NCI-H345 treated with DMSO at 0.1 percent for 48 hours (cell line): Measurements from ENCODE around the gene RNF150.

ENCODE experiments used
- DNase-seq: peaks from one replicate; lab custom pipeline; 2025; ENCODE audit not compliant: unreplicated experiment; lab: John Stamatoyannopoulos, UW

RNF150 gene

DNA sequence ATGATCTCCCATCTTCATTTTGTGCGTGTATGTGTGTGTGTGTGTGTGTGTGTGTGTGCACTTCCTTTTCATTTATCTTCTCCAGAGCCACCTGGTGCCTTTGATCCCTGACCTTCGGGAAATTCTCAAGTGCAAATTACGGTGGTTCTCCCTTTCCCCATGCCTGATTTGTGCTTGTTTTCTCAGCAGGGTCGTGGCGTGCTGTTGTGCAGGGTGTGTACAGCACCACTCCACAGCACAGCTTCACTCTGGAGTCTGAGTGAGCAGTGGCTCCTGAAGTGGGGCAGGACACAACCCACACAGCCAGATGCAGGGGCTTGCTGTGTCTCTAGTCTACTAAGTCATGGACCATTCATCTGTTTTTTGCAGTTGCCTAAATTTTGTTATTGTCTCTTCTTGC lies 262.8 kb downstream of the RNF150 start:
- no peak for DNase-seq

DNA sequence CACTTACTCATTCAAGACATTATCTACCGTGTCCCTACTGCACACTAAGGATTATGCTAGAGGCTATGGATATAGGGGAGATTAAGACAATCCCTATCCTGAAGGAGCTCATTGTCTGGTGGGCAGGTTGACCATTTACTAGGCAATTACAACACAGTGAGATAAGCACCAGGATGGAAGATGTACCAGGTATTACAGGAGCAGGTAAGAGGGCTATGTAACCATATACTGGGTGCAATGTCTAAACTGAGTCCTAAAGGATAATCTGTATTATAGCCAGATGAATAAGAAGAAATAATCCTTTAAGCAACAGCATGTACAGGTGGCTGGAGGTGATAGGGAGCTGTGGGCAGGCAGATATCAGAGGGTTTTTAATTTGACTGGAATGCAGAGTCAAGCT lies 263.8 kb downstream of the RNF150 start:
- DNase-seq, result no peak

DNA sequence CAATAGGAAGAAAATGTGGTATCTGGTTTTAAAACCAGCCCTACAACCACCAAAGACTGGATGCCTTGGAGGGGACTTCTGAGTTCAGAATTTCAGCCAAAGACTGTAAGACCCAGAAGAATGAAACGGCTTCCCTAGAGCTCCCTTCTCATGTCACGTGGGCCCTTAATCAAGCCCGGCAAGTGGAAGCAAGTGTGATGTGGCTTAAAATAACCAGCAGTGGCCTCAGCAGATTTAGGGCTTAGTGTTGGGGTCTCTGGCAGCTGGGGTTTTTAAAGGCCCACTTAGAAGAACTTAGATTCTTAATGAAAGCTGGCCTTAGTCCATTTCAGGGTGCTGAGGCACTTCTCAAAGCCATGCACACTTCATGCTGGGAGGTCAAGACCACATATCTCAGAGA lies 265.9 kb downstream of the RNF150 start:
- DNase-seq, result no peak

DNA sequence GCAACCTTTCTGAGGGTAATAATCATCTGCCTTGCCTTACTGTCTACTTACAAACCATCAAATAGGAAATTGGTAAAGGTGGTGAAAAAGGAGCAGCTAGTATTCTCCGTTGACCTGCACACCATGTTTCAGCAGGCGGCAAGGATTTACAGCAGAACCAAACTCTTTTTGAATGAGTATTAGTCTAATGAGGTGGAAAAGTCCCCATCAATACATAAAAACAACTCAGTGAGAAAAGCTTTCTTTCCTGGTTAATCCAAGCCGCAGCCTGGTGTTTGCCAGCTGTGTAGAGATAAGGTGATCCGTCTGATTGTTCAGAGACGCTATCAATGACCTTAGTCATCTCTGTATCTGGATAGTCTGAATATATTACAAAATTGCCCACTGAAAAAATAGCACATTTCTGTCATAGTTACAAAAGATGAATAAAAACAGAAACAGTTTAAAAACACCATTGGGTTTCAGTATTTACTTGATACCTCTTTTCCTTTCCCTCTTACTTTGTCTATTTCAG lies 266.7 kb downstream of the RNF150 start:
- DNase-seq, result no peak

DNA sequence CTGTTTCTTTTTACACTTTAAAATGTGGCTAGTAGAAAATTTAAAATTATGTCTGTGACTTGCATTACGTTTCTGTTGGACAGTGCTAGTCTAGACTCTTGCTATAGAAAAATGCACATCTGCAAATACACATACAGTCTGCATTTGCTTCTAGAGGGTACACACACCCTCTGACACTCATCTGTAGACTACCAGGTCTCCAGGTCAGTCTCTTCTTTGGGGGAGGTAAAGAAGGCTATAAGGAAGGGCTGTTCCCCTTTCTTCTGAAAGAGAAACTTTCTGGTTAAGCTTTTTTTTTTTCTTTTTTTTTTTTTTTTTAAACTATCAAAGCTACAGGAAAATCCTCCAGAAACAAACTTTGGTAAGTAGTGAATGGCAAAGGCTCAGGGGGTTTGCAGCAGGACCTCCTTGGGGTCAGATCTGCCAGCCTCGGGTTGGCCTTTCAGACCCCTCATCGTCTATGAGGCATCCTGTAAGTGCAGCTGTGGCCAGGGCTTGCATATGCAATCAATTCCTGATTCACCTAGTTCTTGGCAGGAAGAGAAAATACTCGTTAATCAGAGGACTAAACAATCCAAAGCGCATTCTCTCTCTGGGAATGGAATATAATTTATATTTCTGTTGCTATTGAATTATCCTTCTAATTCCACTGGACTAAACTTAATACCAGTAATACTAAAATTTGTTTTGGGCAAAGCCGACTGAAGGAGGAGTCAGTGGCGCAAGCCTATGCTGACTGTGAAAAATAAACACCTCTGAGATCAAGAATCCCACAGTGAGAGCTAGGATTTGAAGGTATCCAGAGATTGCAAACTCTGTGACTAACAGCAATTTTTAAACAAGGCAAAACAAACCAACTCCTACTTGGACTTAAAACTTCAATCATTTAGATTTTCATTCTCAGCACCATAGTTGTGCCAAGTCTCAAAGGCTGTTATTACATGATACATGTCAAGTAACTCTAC lies 267.7 kb downstream of the RNF150 start:
- no peak for DNase-seq

DNA sequence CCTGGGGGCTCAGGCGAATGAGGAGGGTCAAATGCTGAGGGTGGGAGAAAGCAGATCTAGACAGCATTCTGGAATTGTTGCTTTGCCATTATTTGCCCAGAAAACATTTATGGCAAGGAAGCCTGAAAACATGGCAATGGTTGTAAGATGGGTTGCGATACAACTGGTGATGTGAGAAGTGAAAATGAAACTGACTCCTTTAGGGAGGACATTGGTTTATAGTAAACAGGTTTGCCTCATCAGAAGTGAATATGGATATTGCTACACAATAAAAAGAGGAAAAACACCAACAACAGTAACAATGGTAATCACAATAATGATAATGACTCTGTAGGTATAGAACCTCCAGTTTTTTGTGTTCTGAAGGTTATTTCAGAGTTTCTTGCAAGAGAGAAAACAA lies 270.1 kb downstream of the RNF150 start:
- no peak for DNase-seq

DNA sequence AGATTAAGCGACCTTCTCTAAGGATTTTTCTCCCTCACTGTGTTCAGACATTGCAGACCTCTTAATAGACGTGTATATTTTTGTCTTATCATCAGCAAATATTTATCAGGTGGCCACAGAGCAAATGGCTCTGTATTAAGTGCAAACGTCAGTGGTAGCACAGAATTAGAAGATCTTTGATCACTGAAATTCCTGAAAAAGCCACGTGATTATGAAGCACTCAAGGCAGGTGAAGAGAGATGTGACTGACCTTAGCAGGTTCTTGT lies 271.2 kb downstream of the RNF150 start:
- DNase-seq, result no peak

DNA sequence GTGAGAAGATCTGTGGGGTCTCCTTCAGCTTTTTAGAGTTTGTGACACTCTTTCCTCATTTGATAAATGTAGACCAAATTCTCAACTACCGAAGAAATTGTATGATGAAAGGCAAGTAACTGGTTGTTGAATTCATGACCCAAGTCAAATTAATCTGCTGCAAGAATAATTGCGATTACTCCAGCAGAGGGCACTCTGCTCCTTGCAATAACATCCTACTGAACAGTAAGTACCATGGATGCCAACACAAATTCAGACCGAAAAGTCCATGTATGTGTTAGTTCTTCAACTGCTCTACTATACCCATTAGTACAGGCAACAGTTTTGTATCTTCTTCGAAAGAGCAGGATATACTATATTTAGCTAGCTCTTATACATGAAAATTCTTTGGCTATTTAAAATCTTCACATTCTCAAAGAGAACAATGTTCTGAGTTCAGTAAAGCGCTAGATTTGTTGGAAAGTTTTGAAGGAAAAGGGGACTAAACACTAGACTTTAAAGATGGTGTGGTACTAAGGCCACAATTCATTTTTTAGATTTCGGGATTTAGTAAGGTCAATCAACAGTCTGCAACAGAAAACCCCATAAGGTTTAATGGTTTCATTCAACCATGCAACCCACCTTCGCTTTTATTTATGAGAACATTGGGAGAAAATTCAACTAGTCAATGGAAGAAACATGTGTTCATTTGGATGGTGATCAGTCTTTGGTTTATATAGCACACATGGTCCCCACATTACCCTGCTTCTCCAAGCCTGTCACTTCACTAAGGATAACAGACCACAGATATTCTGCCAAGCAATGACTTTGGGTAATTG lies 271.7 kb downstream of the RNF150 start:
- peak; percentile 37 for DNase-seq

DNA sequence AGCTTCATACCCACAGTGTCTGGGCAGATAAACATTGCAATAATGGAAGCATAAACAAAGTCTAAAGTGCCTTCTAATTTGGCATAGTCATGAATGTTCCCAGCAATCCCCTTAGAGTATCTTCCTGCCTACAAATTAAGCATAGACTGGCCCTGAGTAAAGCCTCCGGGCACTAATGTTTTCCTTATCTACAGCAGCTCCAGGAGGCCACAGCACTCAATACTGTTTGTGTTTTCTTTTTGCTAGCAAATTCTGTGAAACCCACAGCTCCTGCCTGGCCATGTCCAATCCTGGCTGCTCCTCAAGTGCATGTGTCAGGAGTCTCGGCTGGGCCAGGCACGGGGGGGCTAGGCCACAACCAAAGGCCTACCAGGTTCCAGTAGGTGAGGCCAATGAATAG lies 274.4 kb downstream of the RNF150 start:
- no peak for DNase-seq

DNA sequence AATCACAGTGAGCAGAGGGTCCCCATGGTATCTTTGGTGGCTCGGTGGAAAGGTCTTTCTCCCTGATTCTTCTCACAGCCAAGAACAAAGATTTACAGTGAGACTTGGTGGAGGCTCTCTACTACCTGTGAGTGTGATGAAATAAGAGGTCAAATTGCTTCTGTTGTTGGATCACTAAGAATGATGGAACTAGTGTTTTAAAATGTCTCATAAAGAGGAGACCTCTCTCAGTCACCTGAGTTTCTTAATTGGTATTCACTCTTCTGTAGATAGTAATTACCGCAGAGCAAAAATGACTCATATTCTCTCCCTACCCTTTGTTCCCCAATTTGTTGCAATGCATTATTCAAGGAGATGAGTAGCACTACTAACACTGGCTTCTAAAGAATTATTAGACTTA lies 276.2 kb downstream of the RNF150 start:
- no peak for DNase-seq

DNA sequence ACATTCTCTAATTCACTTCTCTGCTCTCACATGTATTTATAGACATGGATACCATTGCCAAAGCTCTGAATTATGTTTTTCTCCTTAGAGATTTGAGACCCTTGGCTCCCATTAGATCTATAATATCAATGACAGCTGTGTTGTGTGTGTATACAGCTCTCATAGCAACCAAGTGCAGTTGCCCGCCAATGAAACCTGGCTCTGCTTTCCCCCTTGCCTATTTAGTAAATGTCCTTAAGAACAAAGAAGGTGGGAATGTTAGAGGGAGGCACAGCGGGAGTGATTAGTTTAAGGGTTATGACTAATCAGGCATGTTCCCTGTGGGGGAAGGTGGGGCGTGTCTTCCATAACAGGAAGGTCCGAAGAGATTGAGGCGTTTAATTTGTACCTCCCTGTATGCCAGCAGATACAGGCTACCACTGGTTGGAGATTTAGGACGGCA lies 276.6 kb downstream of the RNF150 start:
- no peak for DNase-seq

DNA sequence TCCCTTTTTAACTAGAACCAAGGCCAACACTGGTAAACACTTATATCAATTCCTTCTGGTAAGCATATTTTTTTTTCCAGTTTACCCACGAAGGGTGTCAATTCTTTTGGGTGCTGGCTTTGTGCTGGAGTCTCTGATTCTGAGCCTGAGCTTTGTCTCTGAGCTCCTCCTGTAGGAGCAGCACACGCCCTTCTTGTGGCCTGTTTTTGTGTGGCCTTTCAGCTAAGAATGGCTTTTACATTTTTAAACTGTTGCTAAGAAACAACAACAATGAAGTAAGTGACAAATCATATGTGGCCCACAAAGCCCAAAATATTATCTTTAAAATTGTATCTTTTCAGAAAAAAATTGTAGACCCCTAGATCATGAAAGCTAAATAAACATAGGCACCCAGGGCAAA lies 279.1 kb downstream of the RNF150 start:
- DNase-seq, result no peak

DNA sequence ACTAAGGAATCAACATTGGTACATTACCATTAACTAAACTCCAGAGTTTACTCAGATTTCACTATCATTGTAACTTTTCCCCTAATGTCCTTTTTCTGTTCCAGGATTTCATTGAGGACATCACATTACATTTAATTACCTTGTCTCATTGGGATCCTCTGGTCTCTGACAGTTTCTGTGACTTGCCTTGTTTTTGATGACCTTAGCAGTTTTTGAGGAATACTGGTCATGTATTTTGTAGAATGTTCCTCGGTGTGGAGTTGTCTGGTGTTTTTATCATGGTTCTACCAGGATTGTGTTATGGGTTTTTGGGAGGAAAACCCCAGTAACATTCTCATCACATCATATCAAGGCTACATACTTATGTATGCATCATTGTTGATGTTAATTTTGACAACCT lies 281.5 kb downstream of the RNF150 start:
- DNase-seq, result no peak

DNA sequence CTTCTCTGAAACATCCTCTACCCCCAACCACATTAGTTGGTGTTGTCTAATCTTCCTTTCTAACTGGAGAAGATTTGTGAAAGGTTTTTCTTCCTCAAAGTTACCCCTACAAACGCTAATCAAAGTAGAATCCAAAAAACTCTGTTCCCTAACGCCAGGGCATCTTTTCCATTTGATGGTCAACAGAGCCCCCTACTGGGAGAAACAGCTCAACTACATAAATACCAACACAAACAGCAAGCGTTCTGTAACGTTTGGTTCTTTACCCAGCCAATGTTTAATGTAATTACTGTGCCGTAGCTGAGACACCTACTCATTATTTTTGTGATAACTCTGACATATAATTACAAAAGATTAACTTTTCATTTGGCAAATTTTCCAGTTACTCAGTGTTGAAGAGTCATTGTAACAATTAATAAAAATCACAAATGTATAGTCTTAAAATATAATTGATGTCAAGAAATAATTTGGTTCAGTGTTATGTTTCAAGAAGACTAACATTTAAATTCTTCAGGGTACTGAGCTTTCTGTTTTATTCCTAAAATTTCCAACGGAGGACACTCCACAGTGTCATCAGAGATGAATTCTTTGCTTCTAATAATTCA lies 282.1 kb downstream of the RNF150 start:
- DNase-seq, result peak; percentile 21

DNA sequence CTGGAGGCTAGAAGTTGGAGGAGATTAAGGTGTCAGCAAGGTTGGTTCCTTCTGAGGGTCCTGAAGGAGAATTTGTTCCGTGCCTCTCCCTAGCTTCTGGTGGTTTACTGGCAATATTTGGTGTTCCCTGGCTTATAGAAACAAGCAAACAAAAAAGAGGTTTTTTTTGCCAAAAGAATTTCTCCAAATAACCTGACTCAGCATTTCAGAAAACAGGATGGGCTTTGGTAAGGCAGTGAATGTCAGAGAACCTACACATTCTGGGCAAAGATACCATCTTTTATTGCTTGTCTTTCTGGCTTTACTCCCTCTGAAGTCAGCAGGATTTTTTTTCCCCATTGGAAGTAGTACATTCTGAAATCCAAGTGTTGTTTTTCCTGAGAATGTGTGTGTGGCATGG lies 283.7 kb downstream of the RNF150 start:
- DNase-seq, result no peak

DNA sequence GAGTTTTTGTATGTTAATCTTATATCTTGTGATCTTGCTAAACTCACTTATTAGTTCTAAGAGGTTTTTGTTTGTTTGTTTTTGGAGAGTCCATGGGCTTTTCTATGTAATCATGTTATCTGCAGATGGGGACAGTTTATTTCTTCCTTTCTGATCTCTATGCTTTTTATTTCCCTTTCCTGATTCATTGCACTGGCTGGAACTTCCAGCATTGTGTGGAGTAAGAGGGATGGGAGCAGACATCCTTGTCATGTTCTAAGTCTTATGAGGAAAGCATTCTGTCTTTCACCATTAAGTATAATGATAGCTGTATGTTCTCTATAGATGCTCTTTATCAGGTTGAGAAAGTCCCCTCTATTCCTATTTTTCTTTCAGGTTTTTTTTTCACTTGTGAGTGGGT lies 286.5 kb downstream of the RNF150 start:
- DNase-seq, result no peak

DNA sequence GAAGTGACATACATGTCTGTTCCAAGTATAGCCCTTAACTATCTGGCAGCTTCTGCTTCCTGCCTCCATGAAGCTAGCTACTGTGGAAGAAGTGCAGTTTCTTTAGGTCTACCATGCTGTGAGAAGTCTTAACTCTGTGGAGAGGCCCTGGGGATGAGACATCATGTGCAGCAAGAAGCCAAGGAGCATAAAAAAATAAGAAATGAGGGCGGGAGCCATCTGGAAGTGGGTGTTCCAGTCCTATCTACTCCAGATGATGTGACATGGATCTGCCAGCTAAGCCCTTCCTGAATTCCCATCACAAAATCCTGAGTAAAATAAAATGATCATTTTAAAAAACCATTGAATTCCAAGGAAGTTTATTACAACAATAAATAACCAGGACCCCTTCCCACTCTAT lies 289.2 kb downstream of the RNF150 start:
- DNase-seq, result no peak

DNA sequence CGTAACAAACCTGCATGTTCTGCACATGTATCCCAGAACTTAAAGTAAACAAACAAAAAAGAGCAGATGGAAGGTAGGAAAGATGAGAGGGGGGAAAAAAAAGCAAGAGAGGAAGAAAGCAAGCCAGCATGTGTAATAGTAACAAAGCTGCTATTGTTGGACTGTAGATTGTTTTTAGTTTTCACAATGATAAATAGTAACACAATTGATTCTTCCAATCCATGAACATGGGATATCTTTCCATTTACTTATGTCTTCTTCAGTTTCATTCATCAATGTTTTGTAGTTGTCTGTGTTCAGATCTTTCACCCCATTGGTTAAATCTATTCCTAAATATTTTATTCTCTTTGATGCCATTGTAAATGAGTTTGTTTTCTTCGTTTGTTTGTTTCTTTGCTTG lies 292.1 kb downstream of the RNF150 start:
- no peak for DNase-seq

DNA sequence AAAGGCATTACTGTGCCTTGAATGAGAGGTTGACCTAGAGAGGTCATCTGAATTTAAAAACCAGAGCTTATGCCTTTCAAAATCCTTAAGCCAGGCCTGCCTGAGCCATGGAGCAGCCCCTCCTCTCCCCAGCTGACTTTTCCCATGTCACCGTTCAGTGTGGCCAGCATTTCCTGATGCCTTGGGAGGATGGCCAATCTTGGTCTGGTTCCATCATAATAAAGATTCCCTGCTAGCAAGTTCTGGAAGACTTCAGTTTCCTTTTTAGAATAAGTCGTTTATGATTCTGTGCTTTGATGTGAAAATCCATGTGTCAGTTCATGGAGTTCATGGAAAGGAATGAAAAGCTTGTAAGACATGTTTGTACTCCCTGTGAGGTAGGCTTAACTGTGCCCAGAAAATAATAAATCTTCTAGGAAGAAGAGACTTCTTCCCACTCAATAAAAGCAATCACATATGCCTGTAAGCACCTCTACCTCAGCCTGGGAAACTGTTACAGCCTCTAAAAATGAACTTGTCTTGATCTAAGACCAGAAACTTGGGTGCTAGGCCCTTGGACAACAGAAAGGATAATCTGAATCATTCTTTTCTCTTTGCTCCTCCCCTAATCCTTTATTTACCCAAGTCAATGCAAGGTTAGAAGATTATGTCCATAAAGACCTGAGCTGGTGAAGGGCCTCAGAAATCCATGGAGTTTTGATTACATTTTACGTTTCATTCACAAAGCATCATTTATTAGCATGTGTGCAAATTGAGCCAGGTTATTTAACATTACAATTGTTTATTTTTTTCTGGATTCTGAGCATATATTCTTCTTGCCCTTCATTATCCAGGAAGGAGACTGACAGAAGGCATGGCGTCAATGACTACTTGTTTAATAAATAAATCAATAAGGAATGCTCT lies 293.1 kb downstream of the RNF150 start:
- DNase-seq, result no peak

DNA sequence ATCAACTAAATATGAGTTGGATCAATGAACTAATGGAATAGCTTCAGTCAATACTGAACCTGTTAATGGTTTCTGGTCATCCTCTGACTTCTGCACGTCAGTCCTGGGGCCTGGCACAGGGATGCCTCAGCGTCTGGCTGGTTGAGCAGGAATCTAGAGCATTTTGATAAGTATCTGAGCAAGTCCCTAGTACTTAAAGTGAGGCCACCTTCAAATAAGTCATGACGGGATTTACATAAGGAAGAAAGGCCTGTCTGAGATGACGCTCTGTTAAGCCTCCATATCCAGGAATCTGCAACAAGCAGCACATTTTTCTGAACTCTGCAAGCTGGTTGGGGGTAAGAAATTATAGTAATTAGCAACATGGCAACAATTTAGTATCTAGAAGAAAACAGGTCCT lies 293.9 kb downstream of the RNF150 start:
- DNase-seq, result no peak

DNA sequence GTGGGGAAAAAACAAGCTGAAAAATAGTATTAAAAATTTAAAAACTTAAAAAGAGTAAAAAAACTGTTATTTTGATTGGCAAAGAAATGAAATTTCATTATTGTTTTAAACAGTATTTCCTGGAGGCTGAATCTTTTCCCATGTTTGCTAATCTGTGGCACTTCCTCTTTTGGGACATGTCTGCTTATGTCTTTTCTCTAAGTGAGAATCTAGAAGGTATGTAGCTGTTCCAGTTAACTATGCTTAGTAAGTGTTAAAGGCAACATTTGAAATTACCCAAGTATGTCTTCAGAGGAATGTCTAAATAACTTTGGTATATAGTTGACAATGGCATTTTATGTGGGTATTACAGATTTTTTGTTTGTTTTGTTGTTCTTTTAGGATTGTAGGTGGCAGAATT lies 295.5 kb downstream of the RNF150 start:
- DNase-seq, result no peak
